HEK293 (cell line): ENCODE results near the gene CCDC170.

ENCODE experiments used
- CTCF ChIA-PET: fragments of 350-600 bp; formaldehyde crosslinking; extraction: SDS; loops from one replicate; lab custom pipeline; 2021; ENCODE audit warnings: antibody characterized with exemption; lab: Yijun Ruan, JAX
- POLR2A ChIA-PET: fragments of 300-600 bp; formaldehyde crosslinking; extraction: SDS; loops from one replicate; lab custom pipeline; 2020; ENCODE audit warnings: antibody characterized with exemption, inconsistent platforms; lab: Yijun Ruan, JAX
- H3K27ac ChIP-seq: fragments of 200-500 bp; sonication (Bioruptor generic); 2 replicates; pipeline ENCODE4 v1.5.1; 2014; ENCODE audit warnings: low read depth, low read length, control low read depth, inconsistent platforms; ENCODE audit errors: extremely low read depth
- H3K36me3 ChIP-seq, 2 experiments: fragments of 200-500 bp in 1 of 2; sonication (Bioruptor generic) in 1 of 2; 1 replicate in 1 of 2; 2 replicates in 1 of 2; pipeline ENCODE4 v1.5.1; 2014 to 2017; ENCODE audit warnings: inconsistent platforms in 2 of 2, low read length in 2 of 2; ENCODE audit not compliant: control insufficient read depth in 2 of 2, insufficient read depth in 1 of 2
- H3K4me1 ChIP-seq: fragments of 200-500 bp; sonication (Bioruptor generic); 2 replicates; pipeline ENCODE4 v1.5.1; 2014; ENCODE audit warnings: mild to moderate bottlenecking, low read length, inconsistent platforms; ENCODE audit not compliant: control insufficient read depth, insufficient read depth
- H3K4me3 ChIP-seq: 2 replicates; pipeline ENCODE4 v1.5.1; 2011; ENCODE audit warnings: low read depth, mild to moderate bottlenecking, control low read depth, low read length, moderate library complexity
- H3K9me3 ChIP-seq: fragments of 200-500 bp; sonication (Bioruptor generic); 2 replicates; pipeline ENCODE4 v1.5.1; 2014; ENCODE audit warnings: low read depth, low read length, inconsistent platforms; ENCODE audit not compliant: control insufficient read depth, insufficient read depth
- GFI1B ChIP-seq: fragments of 450-650 bp; formaldehyde crosslinking; IDR thresholded peaks from 2 replicates; pipeline ENCODE4 v1.5.1; 2016; ENCODE audit warnings: missing biosample characterization, missing genetic modification characterization
- GLI2 ChIP-seq: fragments of 450-650 bp; formaldehyde crosslinking; IDR thresholded peaks from 2 replicates; pipeline ENCODE4; 2017; ENCODE audit warnings: missing biosample characterization, missing genetic modification characterization, low read depth, borderline replicate concordance
- GLIS2 ChIP-seq: fragments of 450-650 bp; formaldehyde crosslinking; IDR thresholded peaks from 2 replicates; pipeline ENCODE4 v1.5.1; 2016; ENCODE audit warnings: missing biosample characterization, missing genetic modification characterization
- HOXD13 ChIP-seq: sonication (generic); formaldehyde crosslinking; IDR thresholded peaks from 2 replicates; pipeline ENCODE4 v1.8.0; 2022; ENCODE audit warnings: missing genetic modification reagents, borderline replicate concordance
- KLF16 ChIP-seq: fragments of 450-650 bp; formaldehyde crosslinking; IDR thresholded peaks from 2 replicates; pipeline ENCODE4 v1.5.1; 2017; ENCODE audit warnings: missing biosample characterization, missing genetic modification characterization
- KLF8 ChIP-seq: fragments of 450-650 bp; formaldehyde crosslinking; IDR thresholded peaks from 2 replicates; pipeline ENCODE4 v1.5.1; 2016; ENCODE audit warnings: missing biosample characterization, missing genetic modification characterization
- MEIS1 ChIP-seq: sonication (generic); formaldehyde crosslinking; IDR thresholded peaks from 2 replicates; pipeline ENCODE4 v1.8.1; 2022; ENCODE audit warnings: missing genetic modification reagents, mild to moderate bottlenecking, borderline replicate concordance
- MYNN ChIP-seq: fragments of 450-650 bp; formaldehyde crosslinking; IDR thresholded peaks from 2 replicates; pipeline ENCODE4 v1.5.1; 2016; ENCODE audit warnings: missing biosample characterization, missing genetic modification characterization, borderline replicate concordance
- ZEB2 ChIP-seq: fragments of 450-650 bp; formaldehyde crosslinking; IDR thresholded peaks from 2 replicates; pipeline ENCODE4 v1.5.1; 2016; ENCODE audit warnings: missing biosample characterization, missing genetic modification characterization
- ZIC2 ChIP-seq: fragments of 450-650 bp; formaldehyde crosslinking; IDR thresholded peaks from 2 replicates; pipeline ENCODE4 v1.5.1; 2016; ENCODE audit warnings: missing biosample characterization, missing genetic modification characterization
- ZNF112 ChIP-seq: fragments of 450-650 bp; formaldehyde crosslinking; IDR thresholded peaks from 2 replicates; pipeline ENCODE4 v1.5.0; 2017; ENCODE audit warnings: missing biosample characterization, missing genetic modification characterization
- ZNF140 ChIP-seq: fragments of 450-650 bp; formaldehyde crosslinking; IDR thresholded peaks from 2 replicates; pipeline ENCODE4 v1.5.1; 2016; ENCODE audit warnings: missing biosample characterization, missing genetic modification characterization
- ZNF24 ChIP-seq: fragments of 450-650 bp; formaldehyde crosslinking; IDR thresholded peaks from 2 replicates; pipeline ENCODE4 v1.5.1; 2016; ENCODE audit warnings: missing biosample characterization, missing genetic modification characterization
- ZNF311 ChIP-seq: fragments of 450-650 bp; formaldehyde crosslinking; IDR thresholded peaks from 2 replicates; pipeline ENCODE4 v1.5.1; 2017; ENCODE audit warnings: missing biosample characterization, missing genetic modification characterization, borderline replicate concordance
- ZNF366 ChIP-seq: fragments of 450-650 bp; formaldehyde crosslinking; conservative IDR thresholded peaks from 2 replicates; pipeline ENCODE4 v1.5.1; 2016; ENCODE audit warnings: missing biosample characterization, missing genetic modification characterization
- ZNF394 ChIP-seq: fragments of 450-650 bp; formaldehyde crosslinking; IDR thresholded peaks from 2 replicates; pipeline ENCODE4 v1.5.1; 2016; ENCODE audit warnings: missing biosample characterization, missing genetic modification characterization, mild to moderate bottlenecking, moderate library complexity, borderline replicate concordance
- ZNF529 ChIP-seq: fragments of 450-650 bp; formaldehyde crosslinking; IDR thresholded peaks from 2 replicates; pipeline ENCODE4 v1.5.1; 2017; ENCODE audit warnings: missing genetic modification characterization, missing biosample characterization; ENCODE audit not compliant: insufficient replicate concordance
- ZNF555 ChIP-seq: fragments of 450-650 bp; formaldehyde crosslinking; conservative IDR thresholded peaks from 2 replicates; pipeline ENCODE4 v1.5.1; 2017; ENCODE audit warnings: missing biosample characterization, mild to moderate bottlenecking, missing genetic modification characterization, inconsistent platforms
- ZNF610 ChIP-seq: fragments of 450-650 bp; formaldehyde crosslinking; IDR thresholded peaks from 2 replicates; pipeline ENCODE4 v1.5.1; 2016; ENCODE audit warnings: missing biosample characterization, missing genetic modification characterization, borderline replicate concordance
- ZNF621 ChIP-seq: fragments of 450-650 bp; formaldehyde crosslinking; IDR thresholded peaks from 2 replicates; pipeline ENCODE4 v1.5.1; 2017; ENCODE audit warnings: missing biosample characterization, missing genetic modification characterization
- ZNF670 ChIP-seq: fragments of 450-650 bp; formaldehyde crosslinking; IDR thresholded peaks from 2 replicates; pipeline ENCODE4 v1.5.1; 2016; ENCODE audit warnings: missing biosample characterization, missing genetic modification characterization, low read depth
- ZNF677 ChIP-seq: fragments of 450-650 bp; IDR thresholded peaks from 2 replicates; pipeline ENCODE4 v1.5.0; 2018; ENCODE audit warnings: missing biosample characterization, mild to moderate bottlenecking, missing genetic modification characterization, moderate library complexity
- TF ChIP-seq, protein P1 (sequence below): fragments of 450-650 bp; IDR thresholded peaks from 2 replicates; pipeline ENCODE4 v1.5.1; 2018; ENCODE audit warnings: missing biosample characterization, missing genetic modification characterization
- TF ChIP-seq, protein P2 (sequence below): fragments of 450-650 bp; formaldehyde crosslinking; conservative IDR thresholded peaks from 2 replicates; pipeline ENCODE4 v1.5.1; 2016; ENCODE audit warnings: low read depth, missing biosample characterization, missing genetic modification characterization
- TF ChIP-seq, protein P3 (sequence below): fragments of 450-650 bp; formaldehyde crosslinking; IDR thresholded peaks from 2 replicates; pipeline ENCODE4 v1.5.1; 2016; ENCODE audit warnings: missing biosample characterization, missing genetic modification characterization

Gene CCDC170

DNA sequence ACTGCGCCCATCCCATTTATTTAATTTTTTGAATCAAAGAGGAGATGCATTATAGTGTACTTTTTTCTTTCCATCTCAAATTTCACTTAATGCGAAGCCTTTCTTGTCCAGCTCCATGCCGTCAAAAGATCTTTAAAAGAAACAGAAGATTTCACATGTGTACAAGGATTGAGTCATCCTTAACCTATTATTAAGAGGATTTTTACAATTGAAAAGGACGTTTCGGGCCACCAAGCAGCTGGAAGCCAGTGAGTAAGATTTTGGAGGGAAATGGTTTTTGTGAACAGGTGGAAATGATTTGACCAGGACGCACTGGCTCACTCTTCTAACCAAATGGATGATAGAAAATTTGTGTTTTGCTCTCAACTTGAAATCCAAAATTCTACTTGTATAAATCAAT, 15.1 kb upstream of the CCDC170 start:
- Histone ChIP-seq H3K9me3 (no peaks in the 10 kb centered on the region), H3K27ac (no peak overlapping the region), H3K36me3 (no peaks in the 10 kb centered on the region), H3K4me3 (no peak overlapping the region), H3K4me1 (no peaks in the 10 kb centered on the region)
- TF ChIP-seq GLI2 (tag by site-specific recombination) (no peak), MYNN (tag by site-specific recombination) (no peak), ZNF529 (tag by site-specific recombination) (no peak), ZNF610 (tag by site-specific recombination) (no peak), ZNF670 (tag by site-specific recombination) (no peak)
- TF ChIP-seq, protein P1, sequence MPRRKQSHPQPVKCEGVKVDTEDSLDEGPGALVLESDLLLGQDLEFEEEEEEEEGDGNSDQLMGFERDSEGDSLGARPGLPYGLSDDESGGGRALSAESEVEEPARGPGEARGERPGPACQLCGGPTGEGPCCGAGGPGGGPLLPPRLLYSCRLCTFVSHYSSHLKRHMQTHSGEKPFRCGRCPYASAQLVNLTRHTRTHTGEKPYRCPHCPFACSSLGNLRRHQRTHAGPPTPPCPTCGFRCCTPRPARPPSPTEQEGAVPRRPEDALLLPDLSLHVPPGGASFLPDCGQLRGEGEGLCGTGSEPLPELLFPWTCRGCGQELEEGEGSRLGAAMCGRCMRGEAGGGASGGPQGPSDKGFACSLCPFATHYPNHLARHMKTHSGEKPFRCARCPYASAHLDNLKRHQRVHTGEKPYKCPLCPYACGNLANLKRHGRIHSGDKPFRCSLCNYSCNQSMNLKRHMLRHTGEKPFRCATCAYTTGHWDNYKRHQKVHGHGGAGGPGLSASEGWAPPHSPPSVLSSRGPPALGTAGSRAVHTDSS (tag by site-specific recombination) = no peak
- ChIA-PET POLR2A (interaction anchor here (1.3 kb wide), 1 partner anchor 27 kb away, joined by 3 read pairs; the partner anchor contains the start of gene RMND1), CTCF (interaction anchor here (0.7 to 1.0 kb wide), 2 partner anchors 73 to 675 kb away, joined by 3 read pairs; no protein-coding TSS in a partner anchor)

DNA sequence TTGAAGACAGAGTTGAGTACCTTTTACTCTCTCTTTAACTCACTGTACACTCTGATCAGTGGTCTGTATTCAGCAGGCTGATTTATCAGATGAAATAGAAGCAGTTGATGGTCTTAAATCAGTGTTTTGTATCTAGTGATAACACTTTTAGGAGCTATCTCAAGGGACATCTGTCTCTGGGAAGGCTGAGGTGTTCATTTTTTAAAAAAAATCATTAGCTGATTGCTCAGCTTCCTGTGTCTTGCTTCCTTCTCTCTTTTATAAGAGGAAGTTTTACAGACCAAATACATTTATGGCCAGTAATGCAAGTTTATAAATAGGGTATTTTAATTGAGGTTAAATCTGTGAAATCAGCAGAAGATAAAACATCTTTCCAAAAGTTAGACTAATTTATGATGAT, 12.0 kb upstream of the CCDC170 start:
- H3K9me3 ChIP-seq = no peaks in the 10 kb centered on the region
- TF ChIP-seq, protein P2, sequence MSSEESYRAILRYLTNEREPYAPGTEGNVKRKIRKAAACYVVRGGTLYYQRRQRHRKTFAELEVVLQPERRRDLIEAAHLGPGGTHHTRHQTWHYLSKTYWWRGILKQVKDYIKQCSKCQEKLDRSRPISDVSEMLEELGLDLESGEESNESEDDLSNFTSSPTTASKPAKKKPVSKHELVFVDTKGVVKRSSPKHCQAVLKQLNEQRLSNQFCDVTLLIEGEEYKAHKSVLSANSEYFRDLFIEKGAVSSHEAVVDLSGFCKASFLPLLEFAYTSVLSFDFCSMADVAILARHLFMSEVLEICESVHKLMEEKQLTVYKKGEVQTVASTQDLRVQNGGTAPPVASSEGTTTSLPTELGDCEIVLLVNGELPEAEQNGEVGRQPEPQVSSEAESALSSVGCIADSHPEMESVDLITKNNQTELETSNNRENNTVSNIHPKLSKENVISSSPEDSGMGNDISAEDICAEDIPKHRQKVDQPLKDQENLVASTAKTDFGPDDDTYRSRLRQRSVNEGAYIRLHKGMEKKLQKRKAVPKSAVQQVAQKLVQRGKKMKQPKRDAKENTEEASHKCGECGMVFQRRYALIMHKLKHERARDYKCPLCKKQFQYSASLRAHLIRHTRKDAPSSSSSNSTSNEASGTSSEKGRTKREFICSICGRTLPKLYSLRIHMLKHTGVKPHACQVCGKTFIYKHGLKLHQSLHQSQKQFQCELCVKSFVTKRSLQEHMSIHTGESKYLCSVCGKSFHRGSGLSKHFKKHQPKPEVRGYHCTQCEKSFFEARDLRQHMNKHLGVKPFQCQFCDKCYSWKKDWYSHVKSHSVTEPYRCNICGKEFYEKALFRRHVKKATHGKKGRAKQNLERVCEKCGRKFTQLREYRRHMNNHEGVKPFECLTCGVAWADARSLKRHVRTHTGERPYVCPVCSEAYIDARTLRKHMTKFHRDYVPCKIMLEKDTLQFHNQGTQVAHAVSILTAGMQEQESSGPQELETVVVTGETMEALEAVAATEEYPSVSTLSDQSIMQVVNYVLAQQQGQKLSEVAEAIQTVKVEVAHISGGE (tag by site-specific recombination) = no peak
- no peak for TF ChIP-seq ZNF677 (tag by site-specific recombination)
- TF ChIP-seq, protein P3, sequence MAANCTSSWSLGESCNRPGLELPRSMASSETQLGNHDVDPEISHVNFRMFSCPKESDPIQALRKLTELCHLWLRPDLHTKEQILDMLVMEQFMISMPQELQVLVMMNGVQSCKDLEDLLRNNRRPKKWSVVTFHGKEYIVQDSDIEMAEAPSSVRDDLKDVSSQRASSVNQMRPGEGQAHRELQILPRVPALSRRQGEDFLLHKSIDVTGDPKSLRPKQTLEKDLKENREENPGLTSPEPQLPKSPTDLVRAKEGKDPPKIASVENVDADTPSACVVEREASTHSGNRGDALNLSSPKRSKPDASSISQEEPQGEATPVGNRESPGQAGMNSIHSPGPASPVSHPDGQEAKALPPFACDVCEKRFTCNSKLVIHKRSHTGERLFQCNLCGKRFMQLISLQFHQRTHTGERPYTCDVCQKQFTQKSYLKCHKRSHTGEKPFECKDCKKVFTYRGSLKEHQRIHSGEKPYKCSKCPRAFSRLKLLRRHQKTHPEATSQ (tag by site-specific recombination) = no peak
- TF ChIP-seq ZNF112 = no peak
- TF ChIP-seq, all 188 proteins: peak for 0
- ChIA-PET POLR2A (no interaction called here), CTCF (interaction anchor here (1.2 kb wide), 1 partner anchor 76 kb away, joined by 8 read pairs; no protein-coding TSS in a partner anchor)
- Histone ChIP-seq H3K4me1 (no peaks in the 10 kb centered on the region), H3K36me3 (no peaks in the 10 kb centered on the region), H3K4me3 (no peak overlapping the region), H3K27ac (no peak overlapping the region)

DNA sequence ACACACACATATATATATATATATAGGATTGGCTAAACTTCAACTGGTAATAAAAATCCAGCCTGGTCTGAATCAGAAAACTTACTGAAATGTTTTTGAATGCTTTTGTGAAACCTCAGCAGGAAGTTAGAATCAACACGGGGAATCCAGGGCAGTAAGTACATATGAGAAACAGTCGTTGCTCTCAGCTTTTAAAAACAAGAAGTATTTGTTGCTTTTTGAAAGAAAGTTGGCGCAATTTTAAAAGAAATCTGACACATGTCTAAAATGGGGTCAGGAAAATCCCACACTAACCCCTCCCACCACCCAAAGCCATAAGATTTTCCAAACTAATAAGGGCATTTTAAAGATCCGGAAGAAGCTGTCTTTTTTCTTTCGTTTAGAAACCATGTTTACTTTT, 11.5 kb upstream of the CCDC170 start:
- H3K36me3 ChIP-seq = no peaks in the 10 kb centered on the region
- no peaks in the 10 kb centered on the region for H3K4me1 ChIP-seq
- CTCF ChIA-PET = interaction anchor here (1.2 kb wide), 1 partner anchor 76 kb away, joined by 8 read pairs; no protein-coding TSS in a partner anchor
- TF ChIP-seq ZNF24 (no peak), ZNF555 (tag by site-specific recombination) (no peak), ZIC2 (no peak), ZNF112 (no peak), MEIS1 (CRISPR knock-in tag) (no peak), HOXD13 (CRISPR knock-in tag) (no peak), ZNF621 (tag by site-specific recombination) (no peak), ZNF140 (tag by site-specific recombination) (no peak), ZNF311 (tag by site-specific recombination) (no peak), ZEB2 (tag by site-specific recombination) (no peak), ZNF366 (no peak), GLIS2 (tag by site-specific recombination) (no peak), ZNF394 (tag by site-specific recombination) (no peak), KLF16 (tag by site-specific recombination) (no peak), KLF8 (no peak), GFI1B (no peak)
- TF ChIP-seq, all 188 proteins: peak for 0
- no peak overlapping the region for H3K4me3 ChIP-seq
- POLR2A ChIA-PET = no interaction called here
- no peak overlapping the region for H3K27ac ChIP-seq
- no peaks in the 10 kb centered on the region for H3K9me3 ChIP-seq
